H9 (cell line): ENCODE results near the gene AQP9. TPM values are rescaled to one million over a fixed set of nuclear protein-coding genes. Genes with fewer than 3 reads are reported as not detected.

Source experiments
- DNase-seq: peaks from one replicate; pipeline ENCODE4 v3.0.0-alpha.2; 2017
- H2AFZ ChIP-seq: one replicate; pipeline ENCODE4 v1.6.1; 2013; ENCODE audit warnings: mild to moderate bottlenecking, low read length, control low read depth, moderate library complexity
- H2AK5ac ChIP-seq: 2 replicates; pipeline ENCODE4 v1.6.1; 2013; ENCODE audit warnings: low read length, control low read depth, mixed read lengths; ENCODE audit not compliant: insufficient read length
- H2BK120ac ChIP-seq: one replicate; pipeline ENCODE4 v1.6.1; 2013; ENCODE audit warnings: low read depth, mild to moderate bottlenecking, low read length, control low read depth, inconsistent platforms; ENCODE audit not compliant: poor library complexity, severe bottlenecking
- H2BK12ac ChIP-seq: 2 replicates; pipeline ENCODE4 v1.6.1; 2013; ENCODE audit warnings: low read length, control low read depth, mixed read lengths, low read depth; ENCODE audit not compliant: insufficient read length
- H2BK15ac ChIP-seq: 2 replicates; pipeline ENCODE4 v1.6.1; 2013; ENCODE audit warnings: low read depth, low read length, control low read depth
- H2BK20ac ChIP-seq: one replicate; pipeline ENCODE4 v1.6.1; 2013; ENCODE audit warnings: low read depth, mild to moderate bottlenecking, low read length, control low read depth, inconsistent platforms; ENCODE audit not compliant: poor library complexity, severe bottlenecking
- H2BK5ac ChIP-seq: 2 replicates; pipeline ENCODE4 v1.6.1; 2013; ENCODE audit warnings: low read length, control low read depth, mixed read lengths; ENCODE audit not compliant: insufficient read length
- H3K14ac ChIP-seq: 2 replicates; pipeline ENCODE4 v1.6.1; 2013; ENCODE audit warnings: low read length, control low read depth; ENCODE audit not compliant: insufficient read depth
- H3K18ac ChIP-seq: 2 replicates; pipeline ENCODE4 v1.6.1; 2013; ENCODE audit warnings: low read depth, mild to moderate bottlenecking, mixed read lengths, low read length, control low read depth; ENCODE audit not compliant: insufficient read length
- H3K23ac ChIP-seq: 2 replicates; pipeline ENCODE4 v1.6.1; 2013; ENCODE audit warnings: low read length, control low read depth, mixed read lengths, low read depth; ENCODE audit not compliant: insufficient read length
- H3K23me2 ChIP-seq: 2 replicates; pipeline ENCODE4 v1.6.1; 2013; ENCODE audit warnings: low read depth, mild to moderate bottlenecking, mixed read lengths, low read length, control low read depth; ENCODE audit not compliant: insufficient read length, poor library complexity, severe bottlenecking
- H3K27ac ChIP-seq: 2 replicates; pipeline ENCODE4 v1.5.1; 2013; ENCODE audit warnings: low read length, control low read depth, mixed read lengths, low read depth; ENCODE audit not compliant: insufficient read length
- H3K27me3 ChIP-seq: 2 replicates; pipeline ENCODE4 v1.6.1; 2013; ENCODE audit warnings: low read length, control low read depth, inconsistent platforms; ENCODE audit not compliant: insufficient read depth
- H3K4ac ChIP-seq: 2 replicates; pipeline ENCODE4 v1.6.1; 2013; ENCODE audit warnings: low read depth, mild to moderate bottlenecking, control low read depth, inconsistent platforms, low read length, moderate library complexity
- H3K4me1 ChIP-seq: 2 replicates; pipeline ENCODE4 v1.6.1; 2013; ENCODE audit warnings: low read length, control low read depth, inconsistent platforms; ENCODE audit not compliant: insufficient read depth
- H3K4me2 ChIP-seq: 2 replicates; pipeline ENCODE4 v1.6.1; 2013; ENCODE audit warnings: low read length, control low read depth, mixed read lengths; ENCODE audit not compliant: insufficient read length, insufficient read depth
- H3K56ac ChIP-seq: 2 replicates; pipeline ENCODE4 v1.6.1; 2013; ENCODE audit warnings: low read depth, mild to moderate bottlenecking, mixed read lengths, low read length, control low read depth; ENCODE audit not compliant: insufficient read length
- H3K79me1 ChIP-seq: 2 replicates; pipeline ENCODE4 v1.6.1; 2013; ENCODE audit warnings: low read depth, mild to moderate bottlenecking, moderate library complexity, low read length, control low read depth, inconsistent platforms; ENCODE audit not compliant: insufficient read depth, poor library complexity, severe bottlenecking
- H3K79me2 ChIP-seq: 2 replicates; pipeline ENCODE4 v1.6.1; 2013; ENCODE audit warnings: low read length, control low read depth, inconsistent platforms; ENCODE audit not compliant: insufficient read depth
- H3K9ac ChIP-seq: 2 replicates; pipeline ENCODE4 v1.6.1; 2013; ENCODE audit warnings: low read length, control low read depth, mixed read lengths; ENCODE audit not compliant: insufficient read length; ENCODE audit errors: extremely low read depth
- H3K9me3 ChIP-seq: one replicate; pipeline ENCODE4 v1.6.1; 2013; ENCODE audit warnings: low read depth, low read length, inconsistent platforms; ENCODE audit not compliant: control insufficient read depth
- H3T11ph ChIP-seq: one replicate; pipeline ENCODE4 v1.6.1; 2013; ENCODE audit warnings: mild to moderate bottlenecking, low read length, control low read depth, inconsistent platforms
- H4K20me1 ChIP-seq: one replicate; pipeline ENCODE4 v1.6.1; 2013; ENCODE audit not compliant: control insufficient read depth, insufficient read length, insufficient read depth
- H4K5ac ChIP-seq: 2 replicates; pipeline ENCODE4 v1.6.1; 2013; ENCODE audit warnings: low read depth, mild to moderate bottlenecking, mixed read lengths, low read length, control low read depth; ENCODE audit not compliant: insufficient read length
- H4K8ac ChIP-seq: replicated peaks from 2 replicates; pipeline ENCODE4 v1.6.1; 2013; ENCODE audit warnings: low read length, control low read depth, mixed read lengths, low read depth; ENCODE audit not compliant: insufficient read length
- H4K91ac ChIP-seq: 2 replicates; pipeline ENCODE4 v1.6.1; 2013; ENCODE audit warnings: low read depth, mild to moderate bottlenecking, moderate library complexity, mixed read lengths, low read length, control low read depth; ENCODE audit not compliant: insufficient read length
- H3K27ac Mint-ChIP-seq, 3 experiments: 2 replicates in 2 of 3; 3 replicates in 1 of 3; pipeline ENCODE4 v1.8.0; 2020 to 2021; ENCODE audit warnings: mixed read lengths in 3 of 3, mild to moderate bottlenecking in 1 of 3, moderate library complexity in 1 of 3
- H3K27me3 Mint-ChIP-seq: 2 replicates; pipeline ENCODE4 v1.8.0; 2021; ENCODE audit warnings: low read depth, mild to moderate bottlenecking, moderate library complexity, mixed read lengths
- H3K36me3 Mint-ChIP-seq, 3 experiments: 2 replicates in 2 of 3; 3 replicates in 1 of 3; pipeline ENCODE4 v1.8.0; 2020 to 2021; ENCODE audit warnings: low read depth in 3 of 3, mixed read lengths in 3 of 3; ENCODE audit not compliant: insufficient read depth in 1 of 3
- H3K4me1 Mint-ChIP-seq, 2 experiments: 2 replicates each; pipeline ENCODE4 v1.8.0; 2020; ENCODE audit warnings: mixed read lengths in 2 of 2
- H3K4me3 Mint-ChIP-seq, 2 experiments: 2 replicates in 1 of 2; 3 replicates in 1 of 2; pipeline ENCODE4 v1.8.0; 2020 to 2021; ENCODE audit warnings: mild to moderate bottlenecking in 2 of 2, mixed read lengths in 2 of 2, moderate library complexity in 1 of 2
- H3K9me3 Mint-ChIP-seq, 2 experiments: 2 replicates in 1 of 2; 3 replicates in 1 of 2; pipeline ENCODE4 v1.8.0; 2020; ENCODE audit warnings: mild to moderate bottlenecking in 2 of 2, mixed read lengths in 2 of 2, moderate library complexity in 1 of 2
- CTCF ChIP-seq: fragments of 200-600 bp; sonication (generic); conservative IDR thresholded peaks from 3 replicates; pipeline ENCODE4 v1.8.0; 2021; ENCODE audit warnings: antibody characterized with exemption, mild to moderate bottlenecking
- WGBS: extraction: QIAGEN DNeasy Blood & Tissue Kit; methylation state at CpG from one replicate; pipeline ENCODE4 v1.1.7; 2013; ENCODE audit warnings: missing lambda C conversion rate, low lambda C conversion rate, mixed read lengths; ENCODE audit not compliant: insufficient read length; ENCODE audit errors: extremely low coverage; 5-methylcytosine and 5-hydroxymethylcytosine counted together
- total RNA-seq: library from RNA; stranded (reverse); gene quantifications from 2 replicates; pipeline ENCODE4 v1.2.1, GENCODE V29; 2021

The AQP9 gene
- total RNA-seq, 1 experiment from 2014 or later = not detected

- Histone ChIP-seq H3T11ph (no peak overlapping the region), H4K20me1 (no peaks in the 10 kb centered on the region), H3K9ac (no peak overlapping the region), H3K18ac (no peak overlapping the region), H3K27ac (no peak overlapping the region), H3K79me1 (no peaks in the 10 kb centered on the region), H2BK12ac (no peak overlapping the region), H3K14ac (no peak overlapping the region), H4K91ac (no peak overlapping the region), H2BK120ac (no peak overlapping the region), H3K4me2 (no peak overlapping the region), H4K5ac (no peak overlapping the region), H3K23me2 (no peaks in the 10 kb centered on the region), H2BK20ac (no peak overlapping the region), H3K27me3 (no peaks in the 10 kb centered on the region), H4K8ac (no peak overlapping the region), H3K79me2 (no peaks in the 10 kb centered on the region), H2AFZ (no peak overlapping the region), H3K23ac (no peak overlapping the region), H3K4ac (no peak overlapping the region), H3K9me3 (no peaks in the 10 kb centered on the region), H2BK15ac (no peak overlapping the region), H3K56ac (no peak overlapping the region), H3K4me1 (no peaks in the 10 kb centered on the region), H2AK5ac (no peak overlapping the region), H2BK5ac (no peak overlapping the region)
- WGBS = no CpG with 5 or more reads among the region's 5 CpGs
- H3K27ac Mint-ChIP-seq = no peak overlapping the region
- TF ChIP-seq CTCF = no peak
- H3K4me1 Mint-ChIP-seq = peaks cover 5 to 8% of the 10 kb centered on the region in 2 experiments
- no peak overlapping the region for H3K4me3 Mint-ChIP-seq
- no peaks in the 10 kb centered on the region for H3K27me3 Mint-ChIP-seq
- H3K9me3 Mint-ChIP-seq = no peaks in the 10 kb centered on the region; a peak in 1 of 5 replicates
- no peaks in the 10 kb centered on the region for H3K36me3 Mint-ChIP-seq
- no peak for DNase-seq
Observed at GRCh38 chr15:58213587-58214338, 75.6 kb downstream of the AQP9 start.
